ENCODE results near the gene HLA-DRB5.

GRCh38 chr6:32472781-32473375, 57.2 kb downstream of the HLA-DRB5 start:
- TF ChIP-seq EZH2 (IDR thresholded peaks at IDR 0.05; ENCODE audit: borderline replicate concordance, low read depth, low read length, severe bottlenecking) (no peak), CTCF (IDR thresholded peaks at IDR 0.05; ENCODE audit: extremely low read depth in 1 of 2, insufficient read depth in 1 of 2, low read depth in 1 of 2, low read length in 2 of 2) (no peak), POLR2A (IDR thresholded peaks at IDR 0.05; ENCODE audit: low read depth, low read length) (no peak), POLR2AphosphoS5 (IDR thresholded peaks at IDR 0.05; ENCODE audit: insufficient read depth, low read depth, low read length) (no peak), MAX (IDR thresholded peaks at IDR 0.05; ENCODE audit: insufficient read depth, insufficient read length) (no peak), JUN (IDR thresholded peaks at IDR 0.05; ENCODE audit: borderline replicate concordance, insufficient read depth, insufficient read length, low read depth) (no peak), FOS (IDR thresholded peaks at IDR 0.05; ENCODE audit: borderline replicate concordance, insufficient read depth, low read length) (no peak)
